GM23338 (cell line): ENCODE measurements around the gene CTDP1. TPM values are rescaled to one million over a fixed set of nuclear protein-coding genes. Genes with fewer than 3 reads are reported as not detected.

Source experiments
- ATAC-seq: fragments of 200-7000 bp; cut with Tn5 transposase; 3 replicates; pipeline ENCODE4 v1.9.1; 2020
- DNase-seq: peaks from one replicate; pipeline ENCODE4 v3.0.0-alpha.2; 2015; ENCODE audit warnings: low spot score
- H2AFZ ChIP-seq: fragments of 200-600 bp; sonication (generic); 2 replicates; pipeline ENCODE4 v1.8.0; 2016; ENCODE audit warnings: antibody characterized with exemption, mild to moderate bottlenecking, moderate library complexity
- H3F3A ChIP-seq: fragments of 200-600 bp; sonication (generic); replicated peaks from 2 replicates; pipeline ENCODE4 v1.8.0; 2017; ENCODE audit warnings: antibody characterized with exemption, mixed run types, low read depth
- H3K27ac ChIP-seq: fragments of 200-600 bp; sonication (generic); 2 replicates; pipeline ENCODE4 v1.6.1; 2016; ENCODE audit warnings: low read depth
- H3K27me3 ChIP-seq: fragments of 200-600 bp; sonication (generic); 2 replicates; pipeline ENCODE4 v1.8.0; 2016; ENCODE audit warnings: mild to moderate bottlenecking, mixed run types, moderate library complexity; ENCODE audit not compliant: insufficient read depth
- H3K36me3 ChIP-seq: fragments of 200-600 bp; sonication (generic); 2 replicates; pipeline ENCODE4 v1.8.0; 2016; ENCODE audit warnings: mild to moderate bottlenecking; ENCODE audit not compliant: insufficient read depth
- H3K4me1 ChIP-seq: fragments of 200-600 bp; sonication (generic); 2 replicates; pipeline ENCODE4 v1.8.0; 2016; ENCODE audit warnings: mild to moderate bottlenecking, moderate library complexity; ENCODE audit not compliant: insufficient read depth
- H3K4me2 ChIP-seq: fragments of 200-600 bp; sonication (generic); 2 replicates; pipeline ENCODE4 v1.7.1; 2017; ENCODE audit warnings: mixed run types
- H3K4me3 ChIP-seq: fragments of 200-600 bp; sonication (generic); 2 replicates; pipeline ENCODE4 v1.6.1; 2016; ENCODE audit warnings: mixed run types
- H3K79me2 ChIP-seq: fragments of 200-600 bp; sonication (generic); replicated peaks from 2 replicates; pipeline ENCODE4 v1.8.0; 2017; ENCODE audit warnings: mild to moderate bottlenecking; ENCODE audit not compliant: insufficient read depth
- H3K9me2 ChIP-seq: fragments of 200-600 bp; sonication (generic); 2 replicates; pipeline ENCODE4 v1.8.0; 2017; ENCODE audit not compliant: insufficient read depth
- H4K20me1 ChIP-seq: fragments of 200-600 bp; sonication (generic); replicated peaks from 2 replicates; pipeline ENCODE4 v1.8.0; 2017; ENCODE audit warnings: mild to moderate bottlenecking; ENCODE audit not compliant: insufficient read depth
- H3K27ac Mint-ChIP-seq: 2 replicates; pipeline ENCODE4 v1.8.0; 2020; ENCODE audit warnings: inconsistent platforms, mild to moderate bottlenecking, moderate library complexity, mixed read lengths
- H3K27me3 Mint-ChIP-seq: 3 replicates; pipeline ENCODE4 v1.8.0; 2022; ENCODE audit warnings: low read depth, mild to moderate bottlenecking, moderate library complexity, mixed read lengths, inconsistent platforms; ENCODE audit not compliant: insufficient read depth, poor library complexity
- H3K36me3 Mint-ChIP-seq: 3 replicates; pipeline ENCODE4 v1.8.0; 2021; ENCODE audit warnings: low read depth, mild to moderate bottlenecking, inconsistent platforms, moderate library complexity, mixed read lengths
- H3K4me1 Mint-ChIP-seq: 3 replicates; pipeline ENCODE4 v1.8.0; 2020; ENCODE audit warnings: mild to moderate bottlenecking, inconsistent platforms, mixed read lengths
- H3K4me3 Mint-ChIP-seq: 3 replicates; pipeline ENCODE4 v1.8.0; 2021; ENCODE audit warnings: moderate library complexity, mild to moderate bottlenecking, inconsistent platforms, mixed read lengths
- H3K9me3 Mint-ChIP-seq: 3 replicates; pipeline ENCODE4 v1.8.0; 2020; ENCODE audit warnings: moderate library complexity, mild to moderate bottlenecking, inconsistent platforms, mixed read lengths
- CREB1 ChIP-seq: fragments of 250-450 bp; sonication (Bioruptor Pico); IDR thresholded peaks from 2 replicates; pipeline ENCODE4 v1.5.0; 2020; ENCODE audit warnings: low read depth, mild to moderate bottlenecking, moderate library complexity
- EZH2 ChIP-seq: fragments of 200-600 bp; sonication (generic); IDR thresholded peaks from one replicate; pipeline ENCODE4 v1.8.0; 2017; ENCODE audit warnings: antibody characterized with exemption, mild to moderate bottlenecking, low read depth; ENCODE audit not compliant: unreplicated experiment
- EZH2phosphoT487 ChIP-seq: fragments of 200-600 bp; sonication (generic); IDR thresholded peaks from one replicate; pipeline ENCODE4 v1.8.1; 2018; ENCODE audit warnings: antibody characterized with exemption; ENCODE audit not compliant: unreplicated experiment
- JUNB ChIP-seq: IDR thresholded peaks from one replicate; pipeline ENCODE4 v1.6.1; 2016; ENCODE audit warnings: antibody characterized with exemption; ENCODE audit not compliant: unreplicated experiment
- NANOG ChIP-seq: IDR thresholded peaks from 2 replicates; pipeline ENCODE4 v1.6.1; 2016; ENCODE audit warnings: antibody characterized with exemption, borderline replicate concordance
- POLR2AphosphoS5 ChIP-seq: IDR thresholded peaks from 2 replicates; pipeline ENCODE4 v1.6.1; 2016; ENCODE audit warnings: antibody characterized with exemption, low read depth
- REST ChIP-seq: IDR thresholded peaks from one replicate; pipeline ENCODE4 v1.6.1; 2018; ENCODE audit warnings: antibody characterized with exemption; ENCODE audit not compliant: unreplicated experiment
- STAT1 ChIP-seq: IDR thresholded peaks from one replicate; pipeline ENCODE4 v1.6.1; 2016; ENCODE audit warnings: antibody characterized with exemption; ENCODE audit not compliant: unreplicated experiment
- ZNF331 ChIP-seq: fragments of 250-450 bp; sonication (Bioruptor Pico); IDR thresholded peaks from 2 replicates; pipeline ENCODE4 v1.5.0; 2020; ENCODE audit warnings: low read depth, mild to moderate bottlenecking, moderate library complexity
- polyA plus RNA-seq: library from polyadenylated mRNA; unstranded; fragments of >200 nt; fragmentation: Nextera tagmentation; extraction: Ambion mirVana; gene quantifications from 2 replicates; pipeline ENCODE4 v1.2.1, GENCODE V29; 2016
- total RNA-seq: library from RNA; depleted of rRNA; stranded (reverse); fragments of >200 nt; shearing (Covaris generic); gene quantifications from 2 replicates; pipeline ENCODE4 v1.2.3, GENCODE V29; 2014
- TF ChIP-seq, protein P1 (sequence below): fragments of 250-450 bp; sonication (Bioruptor Pico); IDR thresholded peaks from 2 replicates; pipeline ENCODE4 v1.5.0; 2020; ENCODE audit warnings: mild to moderate bottlenecking, moderate library complexity

CTDP1 gene
- total and polyA plus RNA-seq, 2 experiments from 2014 or later = 9.4 to 51.6 TPM

- H3K9me3 Mint-ChIP-seq = no peaks in the 10 kb centered on the region
- H3K4me2 ChIP-seq = no peak overlapping the region
- H3F3A ChIP-seq = no peaks in the 10 kb centered on the region
- DNase-seq (no peak), ATAC-seq (no peak)
- peaks cover 19% of the 10 kb centered on the region for H3K4me1 Mint-ChIP-seq
- no peak overlapping the region for H3K27ac ChIP-seq
- no peaks in the 10 kb centered on the region; the same call in 1 of the 2 replicates for H3K4me1 ChIP-seq
- no peak overlapping the region for H2AFZ ChIP-seq
- H3K79me2 ChIP-seq = peaks cover 91% of the 10 kb centered on the region
- no peak overlapping the region for H3K4me3 Mint-ChIP-seq
- H3K27me3 ChIP-seq = no peaks in the 10 kb centered on the region
- H3K9me2 ChIP-seq = no peaks in the 10 kb centered on the region
- H3K4me3 ChIP-seq = no peak overlapping the region
- H4K20me1 ChIP-seq = peaks cover 40% of the 10 kb centered on the region
- H3K36me3 ChIP-seq = no peaks in the 10 kb centered on the region
- TF ChIP-seq STAT1 = no peak
- TF ChIP-seq, protein P1, sequence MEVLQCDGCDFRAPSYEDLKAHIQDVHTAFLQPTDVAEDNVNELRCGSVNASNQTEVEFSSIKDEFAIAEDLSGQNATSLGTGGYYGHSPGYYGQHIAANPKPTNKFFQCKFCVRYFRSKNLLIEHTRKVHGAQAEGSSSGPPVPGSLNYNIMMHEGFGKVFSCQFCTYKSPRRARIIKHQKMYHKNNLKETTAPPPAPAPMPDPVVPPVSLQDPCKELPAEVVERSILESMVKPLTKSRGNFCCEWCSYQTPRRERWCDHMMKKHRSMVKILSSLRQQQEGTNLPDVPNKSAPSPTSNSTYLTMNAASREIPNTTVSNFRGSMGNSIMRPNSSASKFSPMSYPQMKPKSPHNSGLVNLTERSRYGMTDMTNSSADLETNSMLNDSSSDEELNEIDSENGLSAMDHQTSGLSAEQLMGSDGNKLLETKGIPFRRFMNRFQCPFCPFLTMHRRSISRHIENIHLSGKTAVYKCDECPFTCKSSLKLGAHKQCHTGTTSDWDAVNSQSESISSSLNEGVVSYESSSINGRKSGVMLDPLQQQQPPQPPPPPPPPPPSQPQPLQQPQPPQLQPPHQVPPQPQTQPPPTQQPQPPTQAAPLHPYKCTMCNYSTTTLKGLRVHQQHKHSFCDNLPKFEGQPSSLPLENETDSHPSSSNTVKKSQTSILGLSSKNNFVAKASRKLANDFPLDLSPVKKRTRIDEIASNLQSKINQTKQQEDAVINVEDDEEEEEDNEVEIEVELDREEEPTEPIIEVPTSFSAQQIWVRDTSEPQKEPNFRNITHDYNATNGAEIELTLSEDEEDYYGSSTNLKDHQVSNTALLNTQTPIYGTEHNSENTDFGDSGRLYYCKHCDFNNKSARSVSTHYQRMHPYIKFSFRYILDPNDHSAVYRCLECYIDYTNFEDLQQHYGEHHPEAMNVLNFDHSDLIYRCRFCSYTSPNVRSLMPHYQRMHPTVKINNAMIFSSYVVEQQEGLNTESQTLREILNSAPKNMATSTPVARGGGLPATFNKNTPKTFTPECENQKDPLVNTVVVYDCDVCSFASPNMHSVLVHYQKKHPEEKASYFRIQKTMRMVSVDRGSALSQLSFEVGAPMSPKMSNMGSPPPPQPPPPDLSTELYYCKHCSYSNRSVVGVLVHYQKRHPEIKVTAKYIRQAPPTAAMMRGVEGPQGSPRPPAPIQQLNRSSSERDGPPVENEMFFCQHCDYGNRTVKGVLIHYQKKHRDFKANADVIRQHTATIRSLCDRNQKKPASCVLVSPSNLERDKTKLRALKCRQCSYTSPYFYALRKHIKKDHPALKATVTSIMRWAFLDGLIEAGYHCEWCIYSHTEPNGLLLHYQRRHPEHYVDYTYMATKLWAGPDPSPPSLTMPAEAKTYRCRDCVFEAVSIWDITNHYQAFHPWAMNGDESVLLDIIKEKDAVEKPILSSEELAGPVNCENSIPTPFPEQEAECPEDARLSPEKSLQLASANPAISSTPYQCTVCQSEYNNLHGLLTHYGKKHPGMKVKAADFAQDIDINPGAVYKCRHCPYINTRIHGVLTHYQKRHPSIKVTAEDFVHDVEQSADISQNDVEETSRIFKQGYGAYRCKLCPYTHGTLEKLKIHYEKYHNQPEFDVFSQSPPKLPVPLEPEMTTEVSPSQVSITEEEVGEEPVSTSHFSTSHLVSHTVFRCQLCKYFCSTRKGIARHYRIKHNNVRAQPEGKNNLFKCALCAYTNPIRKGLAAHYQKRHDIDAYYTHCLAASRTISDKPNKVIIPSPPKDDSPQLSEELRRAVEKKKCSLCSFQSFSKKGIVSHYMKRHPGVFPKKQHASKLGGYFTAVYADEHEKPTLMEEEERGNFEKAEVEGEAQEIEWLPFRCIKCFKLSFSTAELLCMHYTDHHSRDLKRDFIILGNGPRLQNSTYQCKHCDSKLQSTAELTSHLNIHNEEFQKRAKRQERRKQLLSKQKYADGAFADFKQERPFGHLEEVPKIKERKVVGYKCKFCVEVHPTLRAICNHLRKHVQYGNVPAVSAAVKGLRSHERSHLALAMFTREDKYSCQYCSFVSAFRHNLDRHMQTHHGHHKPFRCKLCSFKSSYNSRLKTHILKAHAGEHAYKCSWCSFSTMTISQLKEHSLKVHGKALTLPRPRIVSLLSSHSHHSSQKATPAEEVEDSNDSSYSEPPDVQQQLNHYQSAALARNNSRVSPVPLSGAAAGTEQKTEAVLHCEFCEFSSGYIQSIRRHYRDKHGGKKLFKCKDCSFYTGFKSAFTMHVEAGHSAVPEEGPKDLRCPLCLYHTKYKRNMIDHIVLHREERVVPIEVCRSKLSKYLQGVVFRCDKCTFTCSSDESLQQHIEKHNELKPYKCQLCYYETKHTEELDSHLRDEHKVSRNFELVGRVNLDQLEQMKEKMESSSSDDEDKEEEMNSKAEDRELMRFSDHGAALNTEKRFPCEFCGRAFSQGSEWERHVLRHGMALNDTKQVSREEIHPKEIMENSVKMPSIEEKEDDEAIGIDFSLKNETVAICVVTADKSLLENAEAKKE = no peak
- TF ChIP-seq ZNF331 (CRISPR knock-in tag) = no peak
- no peak for TF ChIP-seq REST
- no peak for TF ChIP-seq POLR2AphosphoS5
- TF ChIP-seq CREB1 (CRISPR knock-in tag) = no peak
- TF ChIP-seq NANOG = no peak
- no peak for TF ChIP-seq EZH2phosphoT487
- no peak for TF ChIP-seq EZH2
- TF ChIP-seq JUNB = no peak
- peaks cover 9% of the 10 kb centered on the region for H3K27me3 Mint-ChIP-seq
- H3K27ac Mint-ChIP-seq = no peak overlapping the region
- peaks cover 8% of the 10 kb centered on the region; the same call in 1 of the 3 replicates for H3K36me3 Mint-ChIP-seq
Observed at GRCh38 chr18:79685971-79686370, 6.4 kb downstream of the CTDP1 start.
